Karpas-422 (cell line): ENCODE measurements around the gene PARVB. TPM values are rescaled to one million over a fixed set of nuclear protein-coding genes. Genes with fewer than 3 reads are reported as not detected.

Experiments
- DNase-seq: peaks from one replicate; pipeline ENCODE4 v3.0.0-alpha.2; 2015
- H2AFZ ChIP-seq: fragments of 200-600 bp; sonication (generic); 2 replicates; pipeline ENCODE4 v1.6.1; 2014; ENCODE audit warnings: antibody characterized with exemption, low read length, mixed read lengths
- H3K27ac ChIP-seq: fragments of 200-600 bp; sonication (generic); 2 replicates; pipeline ENCODE4 v1.5.1; 2014; ENCODE audit warnings: mild to moderate bottlenecking, low read length, moderate library complexity
- H3K27me3 ChIP-seq: fragments of 200-600 bp; sonication (generic); 2 replicates; pipeline ENCODE4 v1.6.1; 2014; ENCODE audit warnings: low read length, mixed read lengths
- H3K36me3 ChIP-seq: fragments of 200-600 bp; sonication (generic); 2 replicates; pipeline ENCODE4 v1.6.1; 2014; ENCODE audit warnings: low read length, mixed read lengths; ENCODE audit not compliant: insufficient read depth
- H3K4me1 ChIP-seq: fragments of 200-600 bp; sonication (generic); 2 replicates; pipeline ENCODE4 v1.6.1; 2014; ENCODE audit warnings: mild to moderate bottlenecking, low read length, mixed read lengths
- H3K4me2 ChIP-seq: fragments of 200-600 bp; sonication (generic); 2 replicates; pipeline ENCODE4 v1.6.1; 2014; ENCODE audit warnings: low read length, low read depth, mild to moderate bottlenecking; ENCODE audit not compliant: poor library complexity, severe bottlenecking
- H3K4me3 ChIP-seq: fragments of 200-600 bp; sonication (generic); 2 replicates; pipeline ENCODE4 v1.5.1; 2014; ENCODE audit warnings: mild to moderate bottlenecking, antibody characterized with exemption, low read length, mixed read lengths
- H3K79me2 ChIP-seq: fragments of 200-600 bp; sonication (generic); 2 replicates; pipeline ENCODE4 v1.6.1; 2014; ENCODE audit warnings: mild to moderate bottlenecking, low read length, mixed read lengths
- H3K9ac ChIP-seq: fragments of 200-600 bp; sonication (generic); 2 replicates; pipeline ENCODE4 v1.6.0; 2014; ENCODE audit warnings: low read length
- H3K9me2 ChIP-seq: fragments of 200-600 bp; sonication (generic), shearing (Covaris generic); replicated peaks from 2 replicates; pipeline ENCODE4 v1.6.0; 2014; ENCODE audit warnings: mild to moderate bottlenecking, low read length, moderate library complexity; ENCODE audit not compliant: insufficient read depth
- H3K9me3 ChIP-seq: fragments of 300-700, 200-600 bp; sonication (generic); 2 replicates; pipeline ENCODE4 v1.6.1; 2014; ENCODE audit warnings: low read length, mixed read lengths
- H4K20me1 ChIP-seq: fragments of 200-600 bp; sonication (generic); 2 replicates; pipeline ENCODE4 v1.6.1; 2014; ENCODE audit warnings: mild to moderate bottlenecking, antibody characterized with exemption, low read length, low read depth; ENCODE audit not compliant: insufficient read depth
- total RNA-seq: library from RNA; depleted of rRNA; stranded (reverse); fragments of >200 nt; shearing (Covaris generic); gene quantifications from 2 replicates; pipeline ENCODE4 v1.2.3, GENCODE V29; 2014; ENCODE audit warnings: low replicate concordance

PARVB gene
- total RNA-seq, 1 experiment from 2014 or later: 24.9 TPM

DNA sequence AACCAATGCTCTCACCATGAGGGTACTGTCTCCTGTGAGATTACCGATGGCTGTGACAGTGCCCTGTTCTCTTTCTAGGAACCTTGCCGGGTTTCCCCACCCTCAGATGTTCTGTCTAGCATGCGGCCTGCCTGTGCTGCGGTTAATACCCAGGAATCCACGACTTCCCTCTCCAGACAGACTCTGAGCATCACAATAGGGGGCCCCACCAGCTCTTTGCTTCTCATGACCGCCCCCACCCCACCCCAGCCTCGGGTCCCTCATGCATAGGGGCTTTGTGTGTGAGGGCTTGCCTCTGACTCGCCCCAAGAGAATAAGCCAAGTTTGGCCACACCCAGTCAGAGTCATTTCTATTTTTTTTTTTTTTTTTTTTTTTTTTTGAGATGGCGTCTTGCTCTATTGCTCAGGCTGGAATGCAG, 166.9 kb downstream of the PARVB start:
- Histone ChIP-seq H4K20me1 (0 out of 2 replicates have a peak, but pooled peaks cover 3% of the 10 kb centered on the region), H3K9ac (no peak overlapping the region)
- peak; percentile 59 for DNase-seq

DNA sequence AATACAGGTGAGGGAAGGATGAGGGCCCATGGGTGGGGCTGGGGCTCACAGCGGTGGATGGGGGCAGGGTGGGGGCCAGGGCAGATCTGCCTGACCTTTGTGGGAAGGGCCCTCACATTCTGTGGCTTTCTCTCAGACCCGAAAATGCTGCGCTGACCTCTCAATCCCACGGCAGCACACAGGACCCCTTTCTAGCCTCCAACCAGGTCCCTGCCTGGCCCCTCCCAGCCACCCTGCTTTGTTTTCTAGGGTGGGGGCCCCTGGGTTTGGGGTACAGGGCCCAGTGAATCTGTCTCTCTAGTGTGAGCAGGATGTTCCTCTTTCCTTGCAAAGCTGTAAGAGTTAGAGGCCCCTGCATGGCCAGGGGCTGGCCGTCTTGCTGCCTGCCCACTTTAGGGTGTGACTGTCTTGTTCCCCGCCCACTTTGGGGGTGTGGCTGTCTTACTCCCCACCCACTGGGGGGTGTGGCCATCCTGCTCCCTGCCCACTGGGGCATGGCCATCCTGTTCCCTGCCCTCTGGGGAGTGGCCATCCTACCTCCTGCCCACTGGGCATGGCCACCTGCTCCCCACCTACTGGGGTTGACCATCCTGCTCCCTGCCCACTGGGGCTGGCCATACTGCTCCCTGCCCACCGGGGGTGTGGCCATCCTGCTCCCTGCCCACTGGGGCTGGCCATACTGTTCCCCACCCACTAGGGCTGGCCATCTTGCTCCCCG, 168.2 kb downstream of the PARVB start:
- Histone ChIP-seq H4K20me1 (0 out of 2 replicates have a peak, but pooled peaks cover 3% of the 10 kb centered on the region), H3K9ac (no peak overlapping the region), H3K9me2 (no peaks in the 10 kb centered on the region), H3K27me3 (no peaks in the 10 kb centered on the region), H3K27ac (no peak overlapping the region), H3K4me3 (no peak overlapping the region), H3K4me2 (no peak overlapping the region), H3K36me3 (no peaks in the 10 kb centered on the region), H2AFZ (no peak overlapping the region), H3K9me3 (no peaks in the 10 kb centered on the region), H3K79me2 (no peaks in the 10 kb centered on the region), H3K4me1 (peaks cover 17% of the 10 kb centered on the region)
- peak; percentile 81 for DNase-seq

More for the DNA sequence above, 166.9 kb downstream of the PARVB start:
- Histone ChIP-seq H3K9me2 (no peaks in the 10 kb centered on the region), H3K36me3 (no peaks in the 10 kb centered on the region), H3K4me1 (peaks cover 17% of the 10 kb centered on the region), H3K27me3 (no peaks in the 10 kb centered on the region), H3K79me2 (no peaks in the 10 kb centered on the region), H2AFZ (no peak overlapping the region), H3K9me3 (no peaks in the 10 kb centered on the region), H3K27ac (no peak overlapping the region), H3K4me3 (no peak overlapping the region), H3K4me2 (no peak overlapping the region)

DNA sequence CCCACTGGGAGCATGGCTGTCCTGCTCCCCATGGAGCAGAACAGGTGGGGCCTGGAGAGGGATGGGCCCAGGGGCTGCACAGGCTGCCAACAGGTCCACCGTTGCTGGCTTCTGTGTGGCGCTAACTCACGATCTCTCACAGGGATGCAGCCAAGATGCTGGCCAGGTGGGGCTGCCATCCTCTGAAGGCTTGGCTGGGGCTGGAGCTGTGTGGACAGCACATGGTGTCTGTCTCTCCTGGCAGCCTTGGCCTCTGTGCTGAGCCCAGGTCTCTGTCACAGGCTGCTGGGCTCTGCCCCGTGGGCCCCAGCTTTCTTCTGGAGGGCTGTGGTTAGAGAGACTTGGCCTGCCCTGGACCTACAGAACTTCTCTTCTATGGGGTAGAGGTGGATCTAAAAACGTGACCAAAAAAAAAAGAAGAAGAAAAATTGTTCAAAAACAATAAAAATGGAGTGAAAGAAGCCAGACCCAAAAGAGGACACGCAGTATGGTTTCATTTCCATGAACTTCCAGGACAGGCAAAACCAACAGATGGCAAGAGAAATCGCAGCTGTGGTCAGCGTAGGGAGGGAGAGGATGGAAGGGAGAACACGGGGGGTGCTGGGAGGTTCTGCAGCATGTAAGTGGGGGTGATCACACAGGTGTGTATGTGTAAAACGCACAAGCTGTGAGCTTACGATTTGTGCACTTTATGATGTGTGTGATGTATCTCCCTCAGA, 168.9 kb downstream of the PARVB start:
- Histone ChIP-seq H3K4me3 (no peak overlapping the region), H3K27me3 (no peaks in the 10 kb centered on the region), H3K9me3 (no peaks in the 10 kb centered on the region), H3K36me3 (no peaks in the 10 kb centered on the region), H3K9me2 (no peaks in the 10 kb centered on the region), H4K20me1 (0 out of 2 replicates have a peak, but pooled peaks cover 3% of the 10 kb centered on the region), H2AFZ (no peak overlapping the region), H3K4me2 (no peak overlapping the region), H3K9ac (no peak overlapping the region), H3K79me2 (no peaks in the 10 kb centered on the region), H3K4me1 (peaks cover 17% of the 10 kb centered on the region), H3K27ac (no peak overlapping the region)
- no peak for DNase-seq

DNA sequence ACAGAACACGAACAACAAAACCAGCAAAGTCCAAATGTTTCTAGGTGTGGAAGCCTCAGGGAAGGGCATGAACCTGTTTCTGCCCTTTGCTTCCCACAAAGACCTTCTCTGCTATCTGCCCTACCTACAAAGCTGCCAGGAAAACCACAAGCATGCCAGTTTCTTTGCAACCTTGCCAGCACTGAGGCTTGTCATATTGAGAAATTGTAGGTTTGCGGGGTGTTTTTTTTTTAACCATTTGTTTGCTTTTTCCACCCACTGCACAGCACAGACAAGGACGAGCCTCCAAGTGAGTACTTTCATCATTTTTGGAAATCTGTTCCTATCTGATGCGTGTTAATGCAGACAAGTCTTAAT, 169.4 kb downstream of the PARVB start:
- DNase-seq: no peak
- Histone ChIP-seq H3K36me3 (no peaks in the 10 kb centered on the region), H3K27ac (no peak overlapping the region), H2AFZ (no peak overlapping the region), H3K4me1 (peaks cover 17% of the 10 kb centered on the region), H3K9me3 (no peaks in the 10 kb centered on the region), H3K79me2 (no peaks in the 10 kb centered on the region), H4K20me1 (no peaks in the 10 kb centered on the region), H3K9me2 (no peaks in the 10 kb centered on the region), H3K4me2 (no peak overlapping the region), H3K27me3 (no peaks in the 10 kb centered on the region), H3K9ac (no peak overlapping the region), H3K4me3 (no peak overlapping the region)

DNA sequence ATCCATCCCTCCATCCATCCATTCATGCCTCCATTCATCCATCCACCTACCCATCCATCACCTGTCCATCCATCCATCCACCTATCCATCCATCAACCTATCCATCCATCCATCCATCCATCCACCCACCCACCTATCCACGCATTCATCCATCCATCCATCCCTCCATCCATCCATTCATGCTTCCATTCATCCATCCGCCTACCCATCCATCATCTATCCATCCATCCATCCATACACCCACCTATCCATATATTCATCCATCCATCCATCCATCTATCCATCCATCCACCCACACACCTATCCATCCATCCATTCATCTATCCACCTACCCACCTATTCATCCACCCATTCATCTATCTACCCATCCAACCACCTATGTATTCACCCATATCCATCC, 170.5 kb downstream of the PARVB start:
- H3K4me2 ChIP-seq: no peak overlapping the region
- H3K9me3 ChIP-seq: no peaks in the 10 kb centered on the region
- no peak overlapping the region for H3K9ac ChIP-seq
- peaks cover 13% of the 10 kb centered on the region for H3K4me1 ChIP-seq
- H4K20me1 ChIP-seq: no peaks in the 10 kb centered on the region; the same call in 1 of the 2 replicates
- no peak overlapping the region for H3K4me3 ChIP-seq
- H3K36me3 ChIP-seq: no peaks in the 10 kb centered on the region
- H3K9me2 ChIP-seq: no peaks in the 10 kb centered on the region
- no peak for DNase-seq
- H3K79me2 ChIP-seq: no peaks in the 10 kb centered on the region
- H3K27me3 ChIP-seq: no peaks in the 10 kb centered on the region
- H3K27ac ChIP-seq: no peak overlapping the region
- H2AFZ ChIP-seq: no peak overlapping the region

DNA sequence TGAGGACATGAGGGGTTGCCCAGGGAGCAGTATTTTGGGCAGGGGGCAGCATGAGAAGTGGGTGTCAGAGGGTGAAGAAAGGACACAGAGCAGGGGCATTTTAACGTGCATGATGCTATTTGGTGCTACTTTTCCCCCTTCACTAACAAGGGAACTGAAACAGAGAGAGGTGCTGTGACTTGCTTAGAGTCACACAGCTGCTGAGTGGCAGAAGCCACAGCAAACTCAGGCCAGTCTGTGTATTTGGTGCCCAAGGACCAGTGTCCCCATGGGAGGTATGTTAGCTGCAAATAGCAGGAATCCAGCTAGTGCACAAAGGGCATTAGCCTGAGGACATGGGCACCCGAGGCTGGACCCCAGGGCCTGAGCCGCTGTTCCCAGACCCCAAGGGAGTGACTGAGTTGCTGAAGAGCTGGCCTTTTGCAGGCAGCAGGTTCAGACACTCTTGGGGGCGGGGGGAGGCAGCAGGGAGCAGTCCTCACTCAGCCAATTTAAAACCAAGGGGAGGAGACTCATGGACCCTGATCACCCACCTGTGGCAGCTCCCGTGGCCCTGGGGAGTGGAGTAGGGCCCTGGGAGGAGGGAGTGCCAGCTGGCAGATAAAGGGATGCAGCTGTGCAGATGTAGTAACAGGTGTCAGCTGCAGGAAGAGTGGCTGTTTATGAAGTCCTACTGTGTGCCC, 171.2 kb downstream of the PARVB start:
- Histone ChIP-seq H3K4me1 (peaks cover 13% of the 10 kb centered on the region), H3K9ac (no peak overlapping the region), H3K27ac (no peak overlapping the region), H3K4me3 (no peak overlapping the region), H3K9me2 (no peaks in the 10 kb centered on the region), H3K27me3 (no peaks in the 10 kb centered on the region), H3K36me3 (no peaks in the 10 kb centered on the region), H3K79me2 (no peaks in the 10 kb centered on the region), H3K9me3 (no peaks in the 10 kb centered on the region), H4K20me1 (no peaks in the 10 kb centered on the region; the same call in 1 of the 2 replicates), H2AFZ (no peak overlapping the region), H3K4me2 (no peak overlapping the region)
- no peak for DNase-seq

DNA sequence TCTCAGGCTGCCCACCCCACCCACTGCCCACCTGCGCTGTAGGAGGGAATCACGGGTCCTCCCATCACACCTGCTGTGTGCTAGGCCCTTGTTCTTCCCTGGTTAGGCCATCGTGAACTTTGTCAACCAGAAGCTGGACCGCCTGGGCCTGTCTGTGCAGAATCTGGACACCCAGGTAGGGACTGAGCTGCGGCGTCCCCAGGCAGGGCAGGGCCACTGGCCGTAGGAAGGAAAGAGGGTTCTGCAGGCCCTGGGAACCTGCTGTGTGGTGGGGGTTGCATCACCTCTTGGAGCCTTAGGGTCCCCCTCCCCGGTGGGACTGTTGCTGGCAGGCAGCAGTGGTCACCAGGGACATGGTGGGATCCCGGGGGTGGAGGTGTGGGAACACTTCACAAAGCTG, 172.1 kb downstream of the PARVB start:
- Histone ChIP-seq H3K4me2 (no peak overlapping the region), H4K20me1 (peaks cover 3% of the 10 kb centered on the region; the same call in 1 of the 2 replicates), H3K27me3 (no peaks in the 10 kb centered on the region), H3K4me3 (no peak overlapping the region), H3K4me1 (peaks cover 4% of the 10 kb centered on the region; the same call in 1 of the 2 replicates), H3K9me2 (no peaks in the 10 kb centered on the region), H3K36me3 (no peaks in the 10 kb centered on the region), H2AFZ (no peak overlapping the region), H3K9me3 (no peaks in the 10 kb centered on the region), H3K27ac (no peak overlapping the region), H3K79me2 (no peaks in the 10 kb centered on the region), H3K9ac (no peak overlapping the region)
- DNase-seq: no peak

DNA sequence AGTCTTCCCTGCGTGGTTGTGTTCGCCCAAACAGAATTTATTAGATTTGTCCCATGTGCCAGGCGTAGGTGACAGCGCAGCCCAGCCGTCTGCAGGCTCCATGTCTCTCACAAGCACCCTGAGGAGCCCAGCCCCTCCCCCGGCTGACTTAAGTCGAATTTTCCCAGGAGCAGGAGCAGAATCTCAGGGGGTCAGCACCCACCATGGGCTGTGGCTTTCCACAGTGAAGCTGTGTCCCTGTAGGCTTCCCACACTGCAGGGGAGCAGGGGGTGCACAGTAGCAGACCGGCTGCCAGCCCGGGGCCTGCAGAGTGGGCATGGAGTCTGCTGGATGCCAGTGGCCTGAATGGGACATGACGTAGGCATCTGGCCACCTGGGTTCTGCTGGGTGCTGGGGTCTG, 172.6 kb downstream of the PARVB start:
- Histone ChIP-seq H3K79me2 (no peaks in the 10 kb centered on the region), H3K4me2 (no peak overlapping the region), H3K36me3 (no peaks in the 10 kb centered on the region), H3K4me1 (peaks cover 4% of the 10 kb centered on the region; the same call in 1 of the 2 replicates), H3K27me3 (no peaks in the 10 kb centered on the region), H3K9ac (no peak overlapping the region), H3K9me2 (no peaks in the 10 kb centered on the region), H3K9me3 (no peaks in the 10 kb centered on the region), H2AFZ (no peak overlapping the region), H3K27ac (no peak overlapping the region), H4K20me1 (peaks cover 8% of the 10 kb centered on the region; the same call in 1 of the 2 replicates), H3K4me3 (no peak overlapping the region)
- no peak for DNase-seq
